ENCODE results near the gene MAP9.

MAP9 gene

DNA sequence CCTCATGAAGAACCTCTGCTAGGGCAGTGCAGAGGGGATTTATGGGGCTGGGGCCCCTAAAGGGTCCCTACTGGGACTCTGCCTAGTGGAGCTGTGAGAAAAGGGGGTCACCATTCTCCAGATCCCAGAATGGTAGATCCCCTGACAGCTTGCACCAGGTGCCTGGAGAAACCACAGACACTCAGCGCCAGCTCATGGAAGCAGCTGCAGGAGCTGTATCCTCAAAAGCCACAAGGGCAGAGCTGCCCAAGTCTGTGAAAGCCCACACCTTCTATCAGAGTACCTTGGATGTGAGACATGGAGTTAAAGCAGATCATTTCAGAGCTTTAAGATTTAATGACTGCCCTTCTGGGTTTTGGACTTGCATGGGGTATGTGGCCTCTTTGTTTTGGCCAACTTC lies 38.6 kb downstream of the MAP9 start:
- no peak overlapping the region for H3K4me3 ChIP-seq (replicated peaks; ENCODE audit: insufficient read depth, low read length)
- TF ChIP-seq, protein P1, sequence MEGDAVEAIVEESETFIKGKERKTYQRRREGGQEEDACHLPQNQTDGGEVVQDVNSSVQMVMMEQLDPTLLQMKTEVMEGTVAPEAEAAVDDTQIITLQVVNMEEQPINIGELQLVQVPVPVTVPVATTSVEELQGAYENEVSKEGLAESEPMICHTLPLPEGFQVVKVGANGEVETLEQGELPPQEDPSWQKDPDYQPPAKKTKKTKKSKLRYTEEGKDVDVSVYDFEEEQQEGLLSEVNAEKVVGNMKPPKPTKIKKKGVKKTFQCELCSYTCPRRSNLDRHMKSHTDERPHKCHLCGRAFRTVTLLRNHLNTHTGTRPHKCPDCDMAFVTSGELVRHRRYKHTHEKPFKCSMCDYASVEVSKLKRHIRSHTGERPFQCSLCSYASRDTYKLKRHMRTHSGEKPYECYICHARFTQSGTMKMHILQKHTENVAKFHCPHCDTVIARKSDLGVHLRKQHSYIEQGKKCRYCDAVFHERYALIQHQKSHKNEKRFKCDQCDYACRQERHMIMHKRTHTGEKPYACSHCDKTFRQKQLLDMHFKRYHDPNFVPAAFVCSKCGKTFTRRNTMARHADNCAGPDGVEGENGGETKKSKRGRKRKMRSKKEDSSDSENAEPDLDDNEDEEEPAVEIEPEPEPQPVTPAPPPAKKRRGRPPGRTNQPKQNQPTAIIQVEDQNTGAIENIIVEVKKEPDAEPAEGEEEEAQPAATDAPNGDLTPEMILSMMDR (IDR thresholded peaks at IDR 0.05; ENCODE audit: insufficient read depth, low read length) = no peak
- TF ChIP-seq, protein P2, sequence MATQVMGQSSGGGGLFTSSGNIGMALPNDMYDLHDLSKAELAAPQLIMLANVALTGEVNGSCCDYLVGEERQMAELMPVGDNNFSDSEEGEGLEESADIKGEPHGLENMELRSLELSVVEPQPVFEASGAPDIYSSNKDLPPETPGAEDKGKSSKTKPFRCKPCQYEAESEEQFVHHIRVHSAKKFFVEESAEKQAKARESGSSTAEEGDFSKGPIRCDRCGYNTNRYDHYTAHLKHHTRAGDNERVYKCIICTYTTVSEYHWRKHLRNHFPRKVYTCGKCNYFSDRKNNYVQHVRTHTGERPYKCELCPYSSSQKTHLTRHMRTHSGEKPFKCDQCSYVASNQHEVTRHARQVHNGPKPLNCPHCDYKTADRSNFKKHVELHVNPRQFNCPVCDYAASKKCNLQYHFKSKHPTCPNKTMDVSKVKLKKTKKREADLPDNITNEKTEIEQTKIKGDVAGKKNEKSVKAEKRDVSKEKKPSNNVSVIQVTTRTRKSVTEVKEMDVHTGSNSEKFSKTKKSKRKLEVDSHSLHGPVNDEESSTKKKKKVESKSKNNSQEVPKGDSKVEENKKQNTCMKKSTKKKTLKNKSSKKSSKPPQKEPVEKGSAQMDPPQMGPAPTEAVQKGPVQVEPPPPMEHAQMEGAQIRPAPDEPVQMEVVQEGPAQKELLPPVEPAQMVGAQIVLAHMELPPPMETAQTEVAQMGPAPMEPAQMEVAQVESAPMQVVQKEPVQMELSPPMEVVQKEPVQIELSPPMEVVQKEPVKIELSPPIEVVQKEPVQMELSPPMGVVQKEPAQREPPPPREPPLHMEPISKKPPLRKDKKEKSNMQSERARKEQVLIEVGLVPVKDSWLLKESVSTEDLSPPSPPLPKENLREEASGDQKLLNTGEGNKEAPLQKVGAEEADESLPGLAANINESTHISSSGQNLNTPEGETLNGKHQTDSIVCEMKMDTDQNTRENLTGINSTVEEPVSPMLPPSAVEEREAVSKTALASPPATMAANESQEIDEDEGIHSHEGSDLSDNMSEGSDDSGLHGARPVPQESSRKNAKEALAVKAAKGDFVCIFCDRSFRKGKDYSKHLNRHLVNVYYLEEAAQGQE (IDR thresholded peaks at IDR 0.05; ENCODE audit: insufficient replicate concordance, low read depth) = no peak
- no peak for TF ChIP-seq SPI1 (IDR thresholded peaks at IDR 0.05; ENCODE audit: borderline replicate concordance, low read depth)
- no peak for TF ChIP-seq GABPA (IDR thresholded peaks at IDR 0.05; ENCODE audit: low read depth)
- TF ChIP-seq POLR2AphosphoS5 (IDR thresholded peaks at IDR 0.05; ENCODE audit: low read depth) = no peak
- H3K27ac ChIP-seq (replicated peaks) = no peak overlapping the region
- H3K27me3 ChIP-seq (ENCODE audit: insufficient read depth, poor library complexity, severe bottlenecking) = no peaks in the 10 kb centered on the region
- DNase-seq (ENCODE audit: low read depth in 1 of 2, low spot score in 1 of 2) = no peak

GRCh38 chr4:155336242-155336641 lies 40.5 kb downstream of the MAP9 start:
- TF ChIP-seq, protein P1 (IDR thresholded peaks at IDR 0.05; ENCODE audit: insufficient read depth, low read length) = no peak
- TF ChIP-seq GABPA (IDR thresholded peaks at IDR 0.05; ENCODE audit: low read depth) (no peak), SPI1 (IDR thresholded peaks at IDR 0.05; ENCODE audit: borderline replicate concordance, low read depth) (no peak), POLR2AphosphoS5 (IDR thresholded peaks at IDR 0.05; ENCODE audit: low read depth) (no peak)
- TF ChIP-seq, protein P2 (IDR thresholded peaks at IDR 0.05; ENCODE audit: insufficient replicate concordance, low read depth) = no peak
- H3K27ac ChIP-seq (replicated peaks) = no peak overlapping the region
- DNase-seq (ENCODE audit: low read depth in 1 of 2, low spot score in 1 of 2) = no peak

GRCh38 chr4:155331478-155331877 lies 45.3 kb downstream of the MAP9 start:
- no peak for DNase-seq (ENCODE audit: low read depth in 1 of 2, low spot score in 1 of 2)
- TF ChIP-seq, protein P2 (IDR thresholded peaks at IDR 0.05; ENCODE audit: insufficient replicate concordance, low read depth) = no peak
- TF ChIP-seq POLR2AphosphoS5 (IDR thresholded peaks at IDR 0.05; ENCODE audit: low read depth) (no peak), SPI1 (IDR thresholded peaks at IDR 0.05; ENCODE audit: borderline replicate concordance, low read depth) (no peak), GABPA (IDR thresholded peaks at IDR 0.05; ENCODE audit: low read depth) (no peak)
- TF ChIP-seq, protein P1 (IDR thresholded peaks at IDR 0.05; ENCODE audit: insufficient read depth, low read length) = no peak
- no peak overlapping the region for H3K27ac ChIP-seq (replicated peaks)
- no peak overlapping the region for H3K4me3 ChIP-seq (replicated peaks; ENCODE audit: insufficient read depth, low read length)
- H3K27me3 ChIP-seq (ENCODE audit: insufficient read depth, poor library complexity, severe bottlenecking) = no peaks in the 10 kb centered on the region

More at GRCh38 chr4:155336242-155336641, 40.5 kb downstream of the MAP9 start:
- no peak overlapping the region for H3K4me3 ChIP-seq (replicated peaks; ENCODE audit: insufficient read depth, low read length)
- no peaks in the 10 kb centered on the region for H3K27me3 ChIP-seq (ENCODE audit: insufficient read depth, poor library complexity, severe bottlenecking)

Measured in HL-60 (cell line).